Cardiac fibroblast (primary cell): ENCODE results near the gene CFAP299.

Experiments used
- DNase-seq, 2 donors: peaks; one replicate each; pipeline versions ENCODE4 v3.0.0 to v3.0.0-alpha.2; 2010; ENCODE audit warnings: low read depth in 2 of 2
- H3K4me3 ChIP-seq, 2 donors: replicated peaks in 1 of 2; 1 replicate in 1 of 2; 2 replicates in 1 of 2; pipeline ENCODE4 v1.5.1; 2011; ENCODE audit warnings: low read depth in 2 of 2, low read length in 2 of 2, mild to moderate bottlenecking in 2 of 2, moderate library complexity in 1 of 2
- CTCF ChIP-seq: IDR thresholded peaks from one replicate; pipeline ENCODE4 v1.5.1; 2011; ENCODE audit warnings: low read depth, mild to moderate bottlenecking, low read length, inconsistent platforms

Gene CFAP299

GRCh38 chr4:80587871-80588385, 252.4 kb downstream of the CFAP299 start:
- TF ChIP-seq CTCF: no peak
- H3K4me3 ChIP-seq: no peak overlapping the region
- DNase-seq: no peak

- no peak overlapping the region for H3K4me3 ChIP-seq
- no peak for TF ChIP-seq CTCF
- DNase-seq: no peak
These were observed 257.4 kb downstream of the CFAP299 start for GRCh38 chr4:80592950-80593349.

- DNase-seq: no peak
- H3K4me3 ChIP-seq: no peak overlapping the region
- TF ChIP-seq CTCF: no peak
These were observed 259.2 kb downstream of the CFAP299 start for GRCh38 chr4:80594701-80595100.

GRCh38 chr4:80608281-80608980, 272.9 kb downstream of the CFAP299 start:
- no peak for TF ChIP-seq CTCF
- peak in 1 of 2 donors; percentile 2 for DNase-seq
- H3K4me3 ChIP-seq: no peak overlapping the region

- no peak for DNase-seq
- TF ChIP-seq CTCF: no peak
- H3K4me3 ChIP-seq: no peak overlapping the region
These were observed 274.7 kb downstream of the CFAP299 start for GRCh38 chr4:80610199-80610598.

GRCh38 chr4:80610845-80611677, 275.5 kb downstream of the CFAP299 start:
- H3K4me3 ChIP-seq: no peak overlapping the region
- DNase-seq: peak in 1 of 2 donors; percentile 51
- TF ChIP-seq CTCF: no peak
